Measurements from ENCODE around the gene ZBTB45. TPM values are rescaled to one million over a fixed set of nuclear protein-coding genes. Genes with fewer than 3 reads are reported as not detected.

ZBTB45 gene
- polyA plus RNA-seq, 1 experiment: 4.2 TPM

- DNase-seq (ENCODE audit: low read depth, low spot score): no peak
- Histone ChIP-seq H3K27me3 (ENCODE audit: control insufficient read depth, insufficient read depth, low read length) (peaks cover 2% of the 10 kb centered on the region), H3K9me3 (ENCODE audit: control insufficient read depth, insufficient read depth, low read length) (peaks cover 4% of the 10 kb centered on the region; the same call in 1 of the 2 replicates), H3K27ac (ENCODE audit: low read depth, low read length) (peak overlapping the region; percentile 99), H3K4me3 (ENCODE audit: low read depth, low read length) (peak overlapping the region; percentile 76)
- no peak for TF ChIP-seq CTCF (IDR thresholded peaks at IDR 0.05; ENCODE audit: low read depth, low read length)
- ChIA-PET POLR2A (interaction anchor here (0.5 to 2.4 kb wide), 5 partner anchors 12 to 281 kb away, joined by 3 to 22 read pairs (median 12); partner anchors contain the start of genes MZF1, TRIM28, ZBTB45 and ZNF8), CTCF (no interaction called here)
These were observed 40.6 kb upstream of the ZBTB45 start for GRCh38 chr19:58560007-58560887.

GRCh38 chr19:58559275-58560006 lies 39.8 kb upstream of the ZBTB45 start:
- TF ChIP-seq CTCF (IDR thresholded peaks at IDR 0.05; ENCODE audit: low read depth, low read length): no peak
- Histone ChIP-seq H3K9me3 (ENCODE audit: control insufficient read depth, insufficient read depth, low read length) (peaks cover 4% of the 10 kb centered on the region; the same call in 1 of the 2 replicates), H3K4me3 (ENCODE audit: low read depth, low read length) (peak overlapping the region; percentile 76), H3K27ac (ENCODE audit: low read depth, low read length) (peak overlapping the region; percentile 99), H3K27me3 (ENCODE audit: control insufficient read depth, insufficient read depth, low read length) (peaks cover 2% of the 10 kb centered on the region)
- ChIA-PET POLR2A (interaction anchor here (0.5 to 2.4 kb wide), 5 partner anchors 13 to 281 kb away, joined by 3 to 22 read pairs (median 12); partner anchors contain the start of genes MZF1, TRIM28, ZBTB45 and ZNF8), CTCF (interaction anchor here (0.6 to 1.9 kb wide), 2 partner anchors 22 to 40 kb away, joined by 3 to 5 read pairs; partner anchors contain the start of gene ZBTB45)
- DNase-seq (ENCODE audit: low read depth, low spot score): peak; percentile 77

GRCh38 chr19:58558623-58559274 lies 39.1 kb upstream of the ZBTB45 start:
- peak; percentile 97 for DNase-seq (ENCODE audit: low read depth, low spot score)
- Histone ChIP-seq H3K9me3 (ENCODE audit: control insufficient read depth, insufficient read depth, low read length) (peaks cover 4% of the 10 kb centered on the region; the same call in 1 of the 2 replicates), H3K27ac (ENCODE audit: low read depth, low read length) (peak overlapping the region; percentile 99), H3K27me3 (ENCODE audit: control insufficient read depth, insufficient read depth, low read length) (peaks cover 1% of the 10 kb centered on the region), H3K4me3 (ENCODE audit: low read depth, low read length) (peak overlapping the region; percentile 95)
- TF ChIP-seq CTCF (IDR thresholded peaks at IDR 0.05; ENCODE audit: low read depth, low read length): no peak
- ChIA-PET POLR2A (interaction anchor here (0.7 to 2.4 kb wide), 5 partner anchors 14 to 196 kb away, joined by 4 to 22 read pairs (median 12); partner anchors contain the start of genes MZF1, TRIM28 and ZBTB45), CTCF (interaction anchor here (0.6 to 1.9 kb wide), 2 partner anchors 23 to 39 kb away, joined by 3 to 5 read pairs; partner anchors contain the start of gene ZBTB45)

GRCh38 chr19:58558066-58558622 lies 38.5 kb upstream of the ZBTB45 start, which contains the start of gene UBE2M:
UBE2M (minus strand) TSS chr19:58558611; CDS start chr19:58558381, 230 bp downstream.
- ChIA-PET CTCF (interaction anchor here (1.9 kb wide), 1 partner anchor 39 kb away, joined by 5 read pairs; the partner anchor contains the start of gene ZBTB45), POLR2A (interaction anchor here (0.7 to 2.4 kb wide), 4 partner anchors 14 to 195 kb away, joined by 4 to 22 read pairs (median 12); partner anchors contain the start of genes MZF1, TRIM28 and ZBTB45)
- DNase-seq (ENCODE audit: low read depth, low spot score): no peak
- no peak for TF ChIP-seq CTCF (IDR thresholded peaks at IDR 0.05; ENCODE audit: low read depth, low read length)
- Histone ChIP-seq H3K27me3 (ENCODE audit: control insufficient read depth, insufficient read depth, low read length) (no peaks in the 10 kb centered on the region), H3K27ac (ENCODE audit: low read depth, low read length) (peak within 1 kb of the TSS; percentile 99), H3K9me3 (ENCODE audit: control insufficient read depth, insufficient read depth, low read length) (peaks cover 4% of the 10 kb centered on the region; the same call in 1 of the 2 replicates), H3K4me3 (ENCODE audit: low read depth, low read length) (peak within 1 kb of the TSS; percentile 95)

All from AG04450 (cell line).